Naive B cell (primary cell): ENCODE measurements around the gene RALY. TPM values are rescaled to one million over a fixed set of nuclear protein-coding genes. Genes with fewer than 3 reads are reported as not detected.

Experiments
- polyA plus RNA-seq, 6 donors: library from polyadenylated mRNA; unstranded; fragments of 300-500 nt; fragmentation: Illumina TruSeq; gene quantifications; one replicate each; pipeline ENCODE4 v1.2.3, GENCODE V29; 2021; ENCODE audit warnings: low read depth in 6 of 6

The RALY gene
- polyA plus RNA-seq, 6 donors from 2014 or later, result 155 to 228 (median 187) TPM

Other genes with a start within 250 kb of the RALY start
- gene CHMP4B, start 182.6 kb upstream of the RALY start, polyA plus RNA-seq, result 1 to 10 TPM; 1.3 to 8.0 (median 7.2) TPM
- gene EIF2S2, start 118.3 kb downstream of the RALY start, polyA plus RNA-seq, result 10 to 100 TPM; 17.5 to 24.6 (median 18.4) TPM
- under 1 TPM in 1 of 6 donors, not detected in 5; 0.82 TPM for gene ASIP, start 247.5 kb downstream of the RALY start, polyA plus RNA-seq